ENCODE results near the gene PDPR.
"Not testable (repeated sequence)": the region's sequence is repeated elsewhere in the genome, so short reads cannot be mapped to it uniquely, and the experiment has no call there.

Gene PDPR

DNA sequence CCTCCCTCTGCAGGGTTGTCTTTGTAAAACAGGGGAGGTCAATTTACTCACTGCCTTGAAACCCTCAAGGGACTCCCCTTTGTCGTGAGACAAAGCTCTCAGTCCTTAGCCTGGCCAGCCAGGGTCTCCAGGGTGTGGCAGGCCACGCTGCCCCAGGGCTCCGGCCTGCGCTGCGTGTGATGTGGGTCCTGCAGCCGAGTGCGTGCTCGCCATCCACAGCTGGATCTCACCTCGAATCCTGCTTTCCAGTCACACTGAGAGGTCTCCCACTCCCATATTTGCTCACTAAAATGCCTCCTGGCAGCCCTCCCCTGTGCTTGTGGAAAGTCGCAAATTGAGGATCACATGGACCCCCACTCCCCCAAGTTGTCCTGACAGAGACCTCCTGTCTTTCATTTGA, 49.5 kb downstream of the PDPR start:
- no peak for DNase-seq

GRCh38 chr16:70166688-70167087, 52.6 kb downstream of the PDPR start:
- DNase-seq, result not testable (repeated sequence)

GRCh38 chr16:70173212-70173837, 59.2 kb downstream of the PDPR start, which contains the start of gene CLEC18C:
Gene CLEC18C, plus strand, starts transcription at chr16:70173787. Its CDS starts 492 bp downstream, at chr16:70174279.
- not testable (repeated sequence) for DNase-seq

DNA sequence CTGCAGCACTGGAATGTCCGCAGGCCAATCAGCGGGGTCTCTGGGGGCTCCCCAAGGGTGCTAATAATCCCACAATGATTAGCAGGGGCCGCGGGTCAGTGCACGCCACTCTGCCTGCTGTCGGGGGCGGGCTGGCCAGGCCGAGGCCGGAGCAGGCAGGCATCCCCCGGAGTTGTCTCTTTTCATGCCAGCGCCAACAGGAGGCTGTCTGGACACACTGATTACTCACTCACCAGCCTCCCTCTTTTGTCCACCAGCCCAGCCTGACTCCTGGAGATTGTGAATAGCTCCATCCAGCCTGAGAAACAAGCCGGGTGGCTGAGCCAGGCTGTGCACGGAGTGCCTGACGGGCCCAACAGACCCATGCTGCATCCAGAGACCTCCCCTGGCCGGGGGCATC, 59.8 kb downstream of the PDPR start:
- DNase-seq, result not testable (repeated sequence)

GRCh38 chr16:70174387-70174932, 60.3 kb downstream of the PDPR start:
- not testable (repeated sequence) for DNase-seq

- not testable (repeated sequence) for DNase-seq
These were observed 73.9 kb downstream of the PDPR start for GRCh38 chr16:70187858-70188607.

GRCh38 chr16:70188608-70188915, 74.4 kb downstream of the PDPR start:
- DNase-seq, result not testable (repeated sequence)

DNA sequence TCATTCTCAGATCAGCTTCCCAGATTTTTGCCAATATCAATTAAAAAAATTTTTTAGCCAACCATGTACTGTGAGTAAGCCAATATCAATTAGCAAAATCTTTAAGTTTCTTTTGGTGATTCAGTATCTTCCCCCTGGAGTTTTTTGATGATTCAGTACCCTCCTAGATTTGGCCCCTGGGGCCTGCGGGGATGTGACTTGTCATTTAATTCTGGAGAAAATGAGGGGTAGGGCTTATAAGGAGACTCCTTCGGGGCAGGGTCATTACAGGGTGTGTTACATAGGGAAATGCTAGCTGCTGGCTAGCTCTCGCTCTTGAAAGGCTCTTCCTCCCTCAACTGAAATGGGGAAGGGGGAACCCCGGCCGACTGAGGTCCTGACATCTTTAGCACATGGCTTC, 76.4 kb downstream of the PDPR start:
- DNase-seq, result not testable (repeated sequence)

DNA sequence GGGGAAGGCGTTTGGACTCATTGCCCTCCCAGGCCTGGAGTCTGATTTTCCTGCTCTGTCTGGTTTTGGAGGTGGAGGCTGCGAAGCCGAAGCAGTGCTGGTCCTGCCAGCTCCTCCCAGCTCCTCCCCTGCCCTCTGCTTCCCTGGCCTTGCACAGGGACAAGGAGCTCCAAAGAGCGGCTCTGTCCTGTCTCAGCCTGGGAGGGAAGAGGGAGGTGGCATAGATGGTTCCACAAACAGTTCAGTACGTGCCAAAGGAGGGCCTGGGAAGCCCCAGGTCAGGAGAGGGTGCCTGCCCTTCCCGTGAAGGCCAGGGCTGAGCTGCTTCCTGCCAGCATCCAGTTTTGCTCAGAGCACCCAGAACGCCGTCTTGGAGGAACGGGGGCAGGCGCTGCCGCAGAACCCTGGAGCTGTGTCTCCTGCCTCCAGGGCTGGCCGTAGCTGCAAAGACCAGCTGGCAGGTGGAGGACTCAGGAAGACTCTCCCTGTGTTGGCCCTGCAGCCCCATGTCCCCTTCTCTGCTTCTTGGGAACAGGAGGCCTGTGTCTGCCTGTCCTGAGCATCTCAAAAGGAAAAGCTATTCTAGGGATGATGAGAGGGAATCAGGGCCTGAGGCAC, 82.7 kb downstream of the PDPR start:
- DNase-seq, result not testable (repeated sequence)

DNA sequence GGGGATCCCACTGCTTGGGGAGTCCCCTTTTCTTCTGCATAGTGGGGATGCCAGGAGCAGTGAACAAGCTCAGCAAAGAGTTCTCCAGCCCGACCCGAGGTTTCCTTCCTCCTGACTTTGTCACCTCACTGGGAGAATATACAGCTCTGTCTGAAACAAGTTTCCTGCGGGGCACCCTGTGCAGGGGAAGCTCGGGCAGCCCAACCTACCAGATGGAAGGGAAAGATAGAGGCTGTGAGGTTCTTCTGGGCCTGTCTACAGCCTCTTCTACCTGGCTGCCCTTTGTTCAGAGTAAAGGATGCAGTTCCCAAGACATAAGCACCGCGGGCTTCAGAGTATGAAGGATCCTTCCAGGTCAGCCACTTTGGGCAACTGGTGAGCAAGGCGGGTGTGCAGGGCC, 83.5 kb downstream of the PDPR start:
- not testable (repeated sequence) for DNase-seq

GRCh38 chr16:70198230-70198629, 84.1 kb downstream of the PDPR start:
- not testable (repeated sequence) for DNase-seq

DNA sequence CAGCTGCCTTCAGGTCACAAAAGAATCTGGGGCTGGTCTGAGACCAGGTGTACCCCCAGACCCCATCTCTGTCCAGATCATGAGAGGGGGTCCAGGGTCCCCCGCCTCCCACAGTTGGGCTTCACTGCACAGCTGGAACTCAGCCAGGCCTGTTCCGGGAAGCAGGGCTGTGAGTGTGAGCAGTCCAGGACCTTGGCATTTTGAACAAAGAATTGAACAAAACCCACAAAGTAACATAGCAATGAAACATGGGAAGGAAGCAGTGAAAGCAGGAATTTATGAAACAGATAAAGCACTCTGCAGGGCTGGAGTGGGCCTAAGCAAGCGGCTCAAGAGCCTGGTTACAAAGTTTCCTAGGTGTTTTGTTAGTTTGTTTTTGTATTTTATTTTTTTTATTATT, 84.5 kb downstream of the PDPR start:
- DNase-seq, result not testable (repeated sequence)

- not testable (repeated sequence) for DNase-seq
These were observed 85.0 kb downstream of the PDPR start for GRCh38 chr16:70199170-70199569.

GRCh38 chr16:70200063-70200462, 85.9 kb downstream of the PDPR start:
- DNase-seq, result not testable (repeated sequence)

- not testable (repeated sequence) for DNase-seq
These were observed 89.4 kb downstream of the PDPR start for GRCh38 chr16:70203508-70203907.

DNA sequence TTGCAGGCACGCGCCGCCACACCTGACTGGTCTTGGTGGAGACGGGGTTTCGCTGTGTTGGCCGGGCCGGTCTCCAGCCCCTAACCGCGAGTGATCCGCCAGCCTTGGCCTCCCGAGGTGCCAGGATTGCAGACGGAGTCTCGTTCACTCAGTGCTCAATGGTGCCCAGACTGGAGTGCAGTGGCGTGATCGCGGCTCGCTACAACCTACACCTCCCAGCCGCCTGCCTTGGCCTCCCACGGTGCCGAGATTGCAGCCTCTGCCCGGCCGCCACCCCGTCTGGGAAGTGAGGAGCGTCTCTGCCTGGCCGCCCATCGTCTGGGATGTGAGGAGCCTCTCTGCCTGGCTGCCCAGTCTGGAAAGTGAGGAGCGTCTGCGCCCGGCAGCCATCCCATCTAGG, 89.9 kb downstream of the PDPR start:
- DNase-seq, result not testable (repeated sequence)

- not testable (repeated sequence) for DNase-seq
These were observed 90.7 kb downstream of the PDPR start for GRCh38 chr16:70204668-70205405.

DNA sequence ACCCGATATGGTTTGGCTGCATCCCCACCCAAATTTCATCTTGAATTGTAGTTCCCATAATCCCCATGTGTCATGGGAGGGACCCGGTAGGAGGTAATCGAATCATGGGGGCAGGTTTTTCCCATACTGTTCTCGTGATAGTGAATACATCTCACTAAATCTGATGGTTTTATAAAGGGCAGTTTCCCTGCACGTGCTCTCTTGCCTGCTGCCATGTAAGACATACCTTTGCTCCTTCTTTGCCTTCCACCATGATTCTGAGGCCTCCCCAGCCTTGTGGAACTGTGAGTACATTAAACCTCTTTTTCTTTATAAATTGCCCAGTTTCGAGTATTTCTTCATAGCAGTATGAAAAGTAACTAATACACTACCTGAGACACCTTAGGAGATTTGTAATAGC, 92.2 kb downstream of the PDPR start:
- not testable (repeated sequence) for DNase-seq

Measured in T-helper 9 cell (primary cell).